IMR-90 (cell line): ENCODE data around the gene TOP3B. TPM values are rescaled to one million over a fixed set of nuclear protein-coding genes. Genes with fewer than 3 reads are reported as not detected.

Source experiments
- ATAC-seq: fragments of 200-7000 bp; cut with Tn5 transposase; 2 replicates; pipeline ENCODE4 v1.9.1; 2020; ENCODE audit warnings: low read depth, mild to moderate bottlenecking, moderate library complexity
- BruUV-seq: library from RNA; stranded (reverse); fragments of 400-500 nt; replicated peaks from 2 replicates; lab custom pipeline; 2021; lab: Mats Ljungman, UMichigan
- CTCF ChIA-PET: fragments of 300-600 bp; formaldehyde crosslinking; extraction: SDS; loops from one replicate; lab custom pipeline; 2021; ENCODE audit warnings: antibody characterized with exemption; lab: Yijun Ruan, JAX
- POLR2A ChIA-PET: fragments of 300-600 bp; sonication (Branson Sonifier 250); formaldehyde crosslinking; loops from one replicate; lab custom pipeline; 2022; ENCODE audit warnings: antibody characterized with exemption; ENCODE audit not compliant: unreplicated experiment; lab: Charles Lee
- DNase-seq: peaks from one replicate; pipeline ENCODE4 v3.0.0; 2013
- H2AFZ ChIP-seq: replicated peaks from 2 replicates; pipeline ENCODE3; 2013; ENCODE audit warnings: low read length, mild to moderate bottlenecking; ENCODE audit not compliant: poor library complexity
- H2AK5ac ChIP-seq: 2 replicates; pipeline ENCODE4 v1.6.1; 2013; ENCODE audit warnings: low read depth, low read length, inconsistent platforms
- H2AK9ac ChIP-seq: replicated peaks from 2 replicates; pipeline ENCODE3; 2013; ENCODE audit warnings: mild to moderate bottlenecking, low read depth, low read length, moderate library complexity; ENCODE audit not compliant: poor library complexity
- H2BK120ac ChIP-seq: 2 replicates; pipeline ENCODE4 v1.6.1; 2013; ENCODE audit warnings: low read depth, low read length, inconsistent platforms
- H2BK15ac ChIP-seq: 3 replicates; pipeline ENCODE4 v1.6.1; 2013; ENCODE audit warnings: low read depth, low read length, inconsistent platforms
- H2BK20ac ChIP-seq: 2 replicates; pipeline ENCODE4 v1.6.1; 2013; ENCODE audit warnings: low read depth, mild to moderate bottlenecking, inconsistent platforms, low read length, moderate library complexity
- H2BK5ac ChIP-seq: 2 replicates; pipeline ENCODE4 v1.6.1; 2013; ENCODE audit warnings: mild to moderate bottlenecking, low read depth, low read length, inconsistent platforms; ENCODE audit not compliant: poor library complexity, severe bottlenecking
- H3K14ac ChIP-seq: replicated peaks from 2 replicates; pipeline ENCODE4 v1.6.1; 2013; ENCODE audit warnings: low read depth, low read length, inconsistent platforms
- H3K18ac ChIP-seq: 2 replicates; pipeline ENCODE4 v1.6.1; 2013; ENCODE audit warnings: low read depth, low read length, control low read depth
- H3K23ac ChIP-seq: 2 replicates; pipeline ENCODE4 v1.6.1; 2013; ENCODE audit warnings: low read depth, low read length, inconsistent platforms
- H3K27ac ChIP-seq: 2 replicates; pipeline ENCODE4 v1.5.1; 2013; ENCODE audit warnings: mild to moderate bottlenecking, control low read depth, low read length; ENCODE audit not compliant: insufficient read depth
- H3K27me3 ChIP-seq: 2 replicates; pipeline ENCODE4 v1.6.1; 2013; ENCODE audit warnings: low read length; ENCODE audit not compliant: control insufficient read depth, insufficient read depth
- H3K36me3 ChIP-seq: 2 replicates; pipeline ENCODE4 v1.6.1; 2013; ENCODE audit warnings: low read length, mixed read lengths; ENCODE audit not compliant: control insufficient read depth, insufficient read depth
- H3K4ac ChIP-seq: 2 replicates; pipeline ENCODE4 v1.6.1; 2013; ENCODE audit warnings: low read depth, low read length, inconsistent platforms
- H3K4me1 ChIP-seq: 2 replicates; pipeline ENCODE4 v1.6.1; 2013; ENCODE audit warnings: low read length, mixed read lengths; ENCODE audit not compliant: control insufficient read depth, insufficient read depth
- H3K4me2 ChIP-seq: 2 replicates; pipeline ENCODE4 v1.6.1; 2013; ENCODE audit warnings: low read depth, mild to moderate bottlenecking, control low read depth, low read length, moderate library complexity
- H3K4me3 ChIP-seq: 2 replicates; pipeline ENCODE4 v1.5.1; 2013; ENCODE audit warnings: low read depth, mild to moderate bottlenecking, control low read depth, low read length, moderate library complexity; ENCODE audit not compliant: insufficient read depth
- H3K56ac ChIP-seq: 2 replicates; pipeline ENCODE4 v1.6.1; 2013; ENCODE audit warnings: low read length, inconsistent platforms; ENCODE audit not compliant: insufficient read depth; ENCODE audit errors: extremely low read depth
- H3K79me1 ChIP-seq, 2 experiments: 2 replicates each; pipeline ENCODE4 v1.6.1; 2013; ENCODE audit warnings: low read length in 2 of 2, inconsistent platforms in 1 of 2, low read depth in 1 of 2
- H3K9ac ChIP-seq: 2 replicates; pipeline ENCODE4 v1.6.1; 2013; ENCODE audit warnings: low read depth, low read length, control low read depth
- H3K9me1 ChIP-seq: 2 replicates; pipeline ENCODE4 v1.6.1; 2013; ENCODE audit warnings: low read length, inconsistent platforms; ENCODE audit not compliant: insufficient read depth
- H3K9me3 ChIP-seq: 2 replicates; pipeline ENCODE4 v1.6.1; 2013; ENCODE audit warnings: low read length; ENCODE audit not compliant: control insufficient read depth, insufficient read depth
- H4K20me1 ChIP-seq: 2 replicates; pipeline ENCODE4 v1.6.1; 2013; ENCODE audit warnings: low read length, inconsistent platforms; ENCODE audit not compliant: insufficient read depth
- H4K5ac ChIP-seq: 2 replicates; pipeline ENCODE4 v1.6.1; 2013; ENCODE audit warnings: mild to moderate bottlenecking, low read depth, low read length, control low read depth
- H4K8ac ChIP-seq, 2 experiments: 2 replicates each; pipeline ENCODE4 v1.6.1; 2013; ENCODE audit warnings: low read depth in 2 of 2, low read length in 2 of 2, control low read depth in 1 of 2, inconsistent platforms in 1 of 2
- H4K91ac ChIP-seq: 2 replicates; pipeline ENCODE4 v1.6.1; 2013; ENCODE audit warnings: low read depth, low read length, inconsistent platforms; ENCODE audit not compliant: insufficient read depth
- BHLHE40 ChIP-seq: fragments of 150-350 bp; IDR thresholded peaks from 2 replicates; pipeline ENCODE4 v1.6.1; 2016; ENCODE audit warnings: mild to moderate bottlenecking, low read depth, low read length
- CEBPB ChIP-seq: IDR thresholded peaks from 2 replicates; pipeline ENCODE4 v1.6.1; 2012; ENCODE audit warnings: low read depth, low read length, improper control_type of control experiment
- CHD1 ChIP-seq: IDR thresholded peaks from 2 replicates; pipeline ENCODE4 v1.6.1; 2012; ENCODE audit warnings: low read depth, low read length, improper control_type of control experiment
- FOS ChIP-seq: fragments of 150-350 bp; IDR thresholded peaks from 2 replicates; pipeline ENCODE4 v1.6.1; 2016; ENCODE audit warnings: low read depth, low read length
- MAFK ChIP-seq: IDR thresholded peaks from 2 replicates; pipeline ENCODE4 v1.6.1; 2012; ENCODE audit warnings: low read depth, low read length, improper control_type of control experiment
- MAZ ChIP-seq: IDR thresholded peaks from 2 replicates; pipeline ENCODE4 v1.6.1; 2012; ENCODE audit warnings: low read depth, mild to moderate bottlenecking, low read length, improper control_type of control experiment, moderate library complexity, borderline replicate concordance
- MXI1 ChIP-seq: IDR thresholded peaks from 2 replicates; pipeline ENCODE4 v1.6.1; 2012; ENCODE audit warnings: low read depth, mild to moderate bottlenecking, low read length, moderate library complexity, borderline replicate concordance
- NFE2L2 ChIP-seq: fragments of 150-350 bp; IDR thresholded peaks from 2 replicates; pipeline ENCODE4 v1.6.1; 2016; ENCODE audit warnings: low read depth, mild to moderate bottlenecking, low read length
- POLR2A ChIP-seq: IDR thresholded peaks from 2 replicates; pipeline ENCODE4 v1.6.1; 2012; ENCODE audit warnings: mild to moderate bottlenecking, low read depth, low read length
- RAD21 ChIP-seq: IDR thresholded peaks from 2 replicates; pipeline ENCODE4 v1.6.1; 2012; ENCODE audit warnings: low read length, improper control_type of control experiment
- RCOR1 ChIP-seq: IDR thresholded peaks from 2 replicates; pipeline ENCODE4 v1.6.1; 2012; ENCODE audit warnings: mild to moderate bottlenecking, low read length, improper control_type of control experiment; ENCODE audit not compliant: insufficient replicate concordance
- RFX5 ChIP-seq: IDR thresholded peaks from 2 replicates; pipeline ENCODE4 v1.8.0; 2012; ENCODE audit warnings: low read depth, mild to moderate bottlenecking, low read length, moderate library complexity
- SMC3 ChIP-seq: fragments of 150-350 bp; IDR thresholded peaks from 2 replicates; pipeline ENCODE4 v1.6.1; 2016; ENCODE audit warnings: low read depth, mild to moderate bottlenecking, antibody characterized with exemption, low read length, moderate library complexity
- WGBS, 2 experiments: methylation state at CpG; one replicate each; pipeline versions ENCODE4 v1.1.5 to v1.1.7; 2013; ENCODE audit warnings: missing lambda C conversion rate in 2 of 2; ENCODE audit not compliant: insufficient read length in 1 of 2; ENCODE audit errors: extremely low coverage in 2 of 2; 5-methylcytosine and 5-hydroxymethylcytosine counted together
- dilution Hi-C: fragments of 300-500 bp; cut with HindIII; formaldehyde crosslinking; loops from one replicate; pipeline ENCODE4 v1.14.3; 2018; ENCODE audit warnings: low sequenced_read_pairs; ENCODE audit not compliant: unreplicated experiment
- in situ Hi-C: fragments of 300-500 bp; cut with MboI; formaldehyde crosslinking; loops from 3 replicates; pipeline ENCODE4 v1.14.3; 2019; ENCODE audit warnings: low sequenced_read_pairs, inconsistent platforms, mixed read lengths
- intact Hi-C: fragments of 100-400 bp; cut with micrococcal nuclease; formaldehyde crosslinking; loops from 2 replicates; pipeline ENCODE4 v1.10.0; 2022
- polyA plus RNA-seq, 3 experiments: library from polyadenylated mRNA; depleted of rRNA; stranded (reverse); fragments of >200 nt; gene quantifications; 2 replicates each; pipeline ENCODE4 v1.2.3, GENCODE V29; 2012; ENCODE audit warnings: low replicate concordance in 1 of 3
- total RNA-seq: library from RNA; depleted of rRNA; stranded (reverse); fragments of >200 nt; gene quantifications from 2 replicates; pipeline ENCODE4 v1.2.3, GENCODE V29; 2012
- TF ChIP-seq, protein P1 (sequence below): conservative IDR thresholded peaks from 2 replicates; pipeline ENCODE4 v1.5.1; 2012; ENCODE audit warnings: mild to moderate bottlenecking, low read depth, low read length, improper control_type of control experiment
- TF ChIP-seq, protein P2 (sequence below): fragments of 150-350 bp; IDR thresholded peaks from 2 replicates; pipeline ENCODE4 v1.6.1; 2017; ENCODE audit warnings: mild to moderate bottlenecking, antibody characterized with exemption, low read length, low read depth
- TF ChIP-seq, protein P3 (sequence below): fragments of 150-350 bp; IDR thresholded peaks from 2 replicates; pipeline ENCODE4 v1.6.1; 2016; ENCODE audit warnings: low read depth, mild to moderate bottlenecking, low read length, moderate library complexity, borderline replicate concordance

The TOP3B gene
- total and polyA plus RNA-seq, 2 of the 4 experiments (the other 2 are of a cell fraction), result 23.0 to 23.5 TPM

DNA sequence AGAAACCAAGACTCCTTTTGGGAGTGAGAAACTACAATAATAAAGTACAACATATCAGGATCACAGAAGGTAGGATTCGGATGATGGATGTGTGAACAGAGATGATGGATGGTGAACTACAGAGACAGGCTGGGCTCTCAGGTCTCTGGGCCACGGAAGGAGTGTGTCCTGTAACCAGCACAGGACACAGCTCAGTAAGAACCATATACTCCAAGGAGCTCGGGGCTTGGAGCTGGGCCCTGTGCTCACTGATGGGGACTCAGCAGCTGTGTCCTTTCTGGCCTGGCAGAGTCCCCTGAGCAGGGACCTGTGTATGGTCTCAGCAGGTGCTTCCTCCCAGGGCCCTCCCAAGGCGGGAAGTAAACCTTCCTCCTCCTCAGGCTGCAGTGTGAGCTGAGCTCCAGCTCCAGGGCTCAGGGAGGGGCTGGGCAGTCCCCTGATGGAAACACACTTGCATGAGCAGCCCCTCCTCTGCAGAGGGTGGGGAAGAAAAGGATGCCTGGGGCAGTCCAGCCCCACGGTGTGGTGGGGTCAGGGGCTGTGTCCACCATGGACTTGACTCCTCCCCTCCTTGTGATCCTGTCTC is 39.8 kb upstream of the TOP3B start:
- BruUV-seq, result no TSS peak
- Histone ChIP-seq H2BK120ac (no peak overlapping the region), H3K4me3 (no peak overlapping the region), H3K56ac (no peak overlapping the region), H3K27ac (no peak overlapping the region), H2BK20ac (no peak overlapping the region), H3K18ac (no peak overlapping the region), H3K27me3 (no peaks in the 10 kb centered on the region), H2BK5ac (no peak overlapping the region), H4K8ac (no peak overlapping the region), H3K4ac (no peak overlapping the region), H4K5ac (no peak overlapping the region), H3K23ac (no peak overlapping the region), H3K9ac (no peak overlapping the region), H3K4me1 (peaks cover 2% of the 10 kb centered on the region; the same call in 1 of the 2 replicates), H3K9me3 (no peaks in the 10 kb centered on the region), H2AFZ (peak overlapping the region; percentile 36), H2BK15ac (no peak overlapping the region), H2AK5ac (no peak overlapping the region), H3K4me2 (no peak overlapping the region), H3K14ac (no peak overlapping the region), H3K9me1 (peaks cover 8% of the 10 kb centered on the region), H4K20me1 (no peaks in the 10 kb centered on the region), H2AK9ac (no peak overlapping the region), H4K91ac (no peak overlapping the region), H3K79me1 (no peaks in the 10 kb centered on the region), H3K36me3 (no peaks in the 10 kb centered on the region)
- ChIA-PET POLR2A (no interaction called here), CTCF (no interaction called here)
- intact Hi-C loops, result no loop called here
- ATAC-seq (no peak), DNase-seq (no peak)
- TF ChIP-seq RAD21, result no peak
- no peak for TF ChIP-seq CEBPB
- no peak for TF ChIP-seq BHLHE40
- no peak for TF ChIP-seq RCOR1
- no peak for TF ChIP-seq MAFK
- no peak for TF ChIP-seq SMC3
- TF ChIP-seq NFE2L2, result no peak
- TF ChIP-seq MAZ, result no peak
- TF ChIP-seq, protein P1, sequence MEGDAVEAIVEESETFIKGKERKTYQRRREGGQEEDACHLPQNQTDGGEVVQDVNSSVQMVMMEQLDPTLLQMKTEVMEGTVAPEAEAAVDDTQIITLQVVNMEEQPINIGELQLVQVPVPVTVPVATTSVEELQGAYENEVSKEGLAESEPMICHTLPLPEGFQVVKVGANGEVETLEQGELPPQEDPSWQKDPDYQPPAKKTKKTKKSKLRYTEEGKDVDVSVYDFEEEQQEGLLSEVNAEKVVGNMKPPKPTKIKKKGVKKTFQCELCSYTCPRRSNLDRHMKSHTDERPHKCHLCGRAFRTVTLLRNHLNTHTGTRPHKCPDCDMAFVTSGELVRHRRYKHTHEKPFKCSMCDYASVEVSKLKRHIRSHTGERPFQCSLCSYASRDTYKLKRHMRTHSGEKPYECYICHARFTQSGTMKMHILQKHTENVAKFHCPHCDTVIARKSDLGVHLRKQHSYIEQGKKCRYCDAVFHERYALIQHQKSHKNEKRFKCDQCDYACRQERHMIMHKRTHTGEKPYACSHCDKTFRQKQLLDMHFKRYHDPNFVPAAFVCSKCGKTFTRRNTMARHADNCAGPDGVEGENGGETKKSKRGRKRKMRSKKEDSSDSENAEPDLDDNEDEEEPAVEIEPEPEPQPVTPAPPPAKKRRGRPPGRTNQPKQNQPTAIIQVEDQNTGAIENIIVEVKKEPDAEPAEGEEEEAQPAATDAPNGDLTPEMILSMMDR, result no peak
- TF ChIP-seq POLR2A, result no peak
- TF ChIP-seq RFX5, result no peak
- TF ChIP-seq MXI1, result no peak
- TF ChIP-seq FOS, result no peak
- TF ChIP-seq, protein P2, sequence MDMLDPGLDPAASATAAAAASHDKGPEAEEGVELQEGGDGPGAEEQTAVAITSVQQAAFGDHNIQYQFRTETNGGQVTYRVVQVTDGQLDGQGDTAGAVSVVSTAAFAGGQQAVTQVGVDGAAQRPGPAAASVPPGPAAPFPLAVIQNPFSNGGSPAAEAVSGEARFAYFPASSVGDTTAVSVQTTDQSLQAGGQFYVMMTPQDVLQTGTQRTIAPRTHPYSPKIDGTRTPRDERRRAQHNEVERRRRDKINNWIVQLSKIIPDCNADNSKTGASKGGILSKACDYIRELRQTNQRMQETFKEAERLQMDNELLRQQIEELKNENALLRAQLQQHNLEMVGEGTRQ, result no peak
- TF ChIP-seq, protein P3, sequence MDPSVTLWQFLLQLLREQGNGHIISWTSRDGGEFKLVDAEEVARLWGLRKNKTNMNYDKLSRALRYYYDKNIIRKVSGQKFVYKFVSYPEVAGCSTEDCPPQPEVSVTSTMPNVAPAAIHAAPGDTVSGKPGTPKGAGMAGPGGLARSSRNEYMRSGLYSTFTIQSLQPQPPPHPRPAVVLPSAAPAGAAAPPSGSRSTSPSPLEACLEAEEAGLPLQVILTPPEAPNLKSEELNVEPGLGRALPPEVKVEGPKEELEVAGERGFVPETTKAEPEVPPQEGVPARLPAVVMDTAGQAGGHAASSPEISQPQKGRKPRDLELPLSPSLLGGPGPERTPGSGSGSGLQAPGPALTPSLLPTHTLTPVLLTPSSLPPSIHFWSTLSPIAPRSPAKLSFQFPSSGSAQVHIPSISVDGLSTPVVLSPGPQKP, result no peak
- TF ChIP-seq CHD1, result no peak
- dilution Hi-C loops, result no loop called here
- no CpG with 5 or more reads among the region's 5 CpGs for WGBS, 2 experiments
- in situ Hi-C loops, result no loop called here
